HUDEP-2 (cell line): ENCODE results near the gene LGALS9.

Source experiments
- DNase-seq, 76 experiments: peaks; one replicate each; lab custom pipeline; 2025; ENCODE audit not compliant: unreplicated experiment in 76 of 76; lab: John Stamatoyannopoulos, UW

LGALS9 gene

DNA sequence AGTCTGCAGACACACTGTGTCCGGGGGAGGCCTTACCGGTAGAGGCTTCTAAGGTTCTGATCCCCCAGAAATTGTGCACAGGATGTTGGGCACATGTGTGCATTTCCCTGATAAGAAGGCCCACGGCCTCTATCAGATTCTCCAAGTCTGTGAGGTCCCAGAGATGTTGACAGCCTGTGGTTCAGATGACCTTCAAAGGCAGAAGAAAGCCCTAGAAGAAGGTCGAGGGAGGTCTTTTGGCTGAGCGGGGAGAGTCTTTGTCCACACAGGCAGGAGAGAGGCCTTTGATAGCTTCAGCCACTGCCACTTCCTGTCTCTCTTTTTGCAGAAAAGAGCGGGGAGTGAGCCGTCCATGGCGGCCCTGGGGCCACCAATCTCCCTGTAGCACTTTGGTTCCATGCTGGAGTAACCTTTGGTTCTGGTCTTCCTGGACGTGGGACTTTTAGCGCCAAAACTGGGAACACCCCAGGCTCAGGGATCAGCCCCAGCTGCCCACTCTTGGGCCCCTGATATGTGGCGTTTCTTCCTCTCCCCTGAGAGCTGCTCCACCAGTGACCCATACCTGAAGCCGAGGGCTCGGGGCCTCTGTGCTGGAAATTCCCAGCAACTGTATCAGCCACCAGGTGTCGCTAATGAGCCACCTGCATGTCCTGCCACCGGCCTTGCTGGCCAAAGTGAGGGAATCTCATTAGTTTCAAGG lies 28.1 kb upstream of the LGALS9 start:
- peak; percentile 23 to 94 (median 82) for DNase-seq

- no peak for DNase-seq
These were observed 27.6 kb upstream of the LGALS9 start for GRCh38 chr17:27603421-27603770.

GRCh38 chr17:27603880-27604794 lies 26.9 kb upstream of the LGALS9 start:
- peak in 53 of 76 experiments; percentile 10 to 70 (median 37) for DNase-seq

- DNase-seq = no peak
These were observed 25.6 kb upstream of the LGALS9 start for GRCh38 chr17:27605409-27605808.

- no peak for DNase-seq
These were observed 23.4 kb upstream of the LGALS9 start for GRCh38 chr17:27607521-27608091.

DNA sequence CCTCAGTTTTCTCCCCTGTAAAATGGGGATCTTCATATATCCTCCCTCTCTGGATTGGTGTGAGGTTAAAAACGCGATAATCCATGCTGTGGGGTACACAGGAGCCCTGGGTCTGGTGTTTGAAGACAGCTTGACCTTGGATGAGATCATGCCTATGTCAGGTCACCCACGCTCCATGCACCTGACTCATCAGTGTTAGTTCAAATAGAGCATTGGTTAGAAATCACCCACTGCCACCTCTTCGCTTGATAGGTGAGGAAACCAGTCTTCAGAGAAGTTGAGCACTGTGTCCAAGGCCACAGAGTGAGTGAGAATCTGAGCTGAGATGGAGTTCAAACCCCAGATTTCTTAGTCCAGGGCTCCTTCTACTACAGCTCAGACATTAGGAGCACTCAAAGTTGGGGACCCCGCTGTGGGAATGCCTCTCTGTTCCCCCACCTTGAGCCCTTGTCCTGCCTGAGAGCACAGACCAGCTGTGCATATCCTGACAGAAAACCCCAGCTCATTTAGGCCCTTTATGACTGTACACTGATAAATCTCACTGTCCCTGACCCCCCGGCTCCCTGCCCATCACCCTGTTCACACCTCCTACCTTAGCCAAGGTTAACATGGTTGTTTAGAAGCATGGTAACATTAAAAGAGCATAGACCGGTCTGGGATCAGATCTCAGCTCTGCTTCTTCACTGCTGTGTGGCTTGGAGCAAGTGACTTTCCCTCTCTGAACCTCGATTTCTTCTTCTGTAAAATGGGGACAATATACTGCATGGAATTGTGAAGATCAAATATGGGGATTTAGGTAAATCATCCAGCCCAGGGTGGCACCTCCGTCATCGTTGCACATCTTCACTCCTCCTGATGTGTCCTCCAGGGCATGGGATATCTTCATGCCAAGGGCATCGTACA lies 22.4 kb upstream of the LGALS9 start:
- DNase-seq = no peak

- peak in 44 of 76 experiments; percentile 7 to 66 (median 39) for DNase-seq
These were observed 21.2 kb upstream of the LGALS9 start for GRCh38 chr17:27609611-27610303.

GRCh38 chr17:27610304-27610677 lies 20.7 kb upstream of the LGALS9 start:
- DNase-seq = peak in 1 of 76 experiments; percentile 8

DNA sequence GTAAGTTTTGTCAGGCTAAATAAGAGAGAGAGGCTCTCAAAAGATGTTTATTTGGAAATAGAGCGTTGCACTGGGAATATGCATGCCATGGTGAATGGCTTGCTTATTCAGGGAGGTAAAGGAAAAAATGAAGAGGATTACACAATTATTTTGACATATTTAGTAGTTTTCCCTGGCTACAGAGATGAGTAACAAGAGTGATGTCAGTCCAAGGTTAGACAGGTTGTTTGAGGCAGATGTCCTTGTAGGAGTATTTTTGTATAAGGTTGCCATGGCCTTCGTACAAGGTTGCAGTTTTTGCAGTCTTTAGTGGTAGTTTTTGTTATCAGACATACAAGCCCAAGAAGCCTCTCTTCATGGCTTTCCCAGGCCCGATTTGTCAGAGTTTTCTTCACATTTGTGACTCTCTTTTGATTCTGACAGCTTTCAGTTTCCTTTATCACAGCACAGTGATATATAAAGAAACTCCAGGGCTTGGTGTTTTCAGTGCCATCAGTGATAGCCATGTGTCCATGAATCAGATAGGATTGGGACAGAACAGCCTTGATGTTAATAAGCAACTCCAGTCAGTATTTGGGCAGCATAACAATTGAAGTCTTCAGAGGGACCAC lies 18.7 kb upstream of the LGALS9 start:
- DNase-seq = no peak

GRCh38 chr17:27613433-27613832 lies 17.6 kb upstream of the LGALS9 start:
- peak in 50 of 76 experiments; percentile 9 to 83 (median 44) for DNase-seq

GRCh38 chr17:27615121-27615520 lies 15.9 kb upstream of the LGALS9 start:
- DNase-seq = no peak

DNA sequence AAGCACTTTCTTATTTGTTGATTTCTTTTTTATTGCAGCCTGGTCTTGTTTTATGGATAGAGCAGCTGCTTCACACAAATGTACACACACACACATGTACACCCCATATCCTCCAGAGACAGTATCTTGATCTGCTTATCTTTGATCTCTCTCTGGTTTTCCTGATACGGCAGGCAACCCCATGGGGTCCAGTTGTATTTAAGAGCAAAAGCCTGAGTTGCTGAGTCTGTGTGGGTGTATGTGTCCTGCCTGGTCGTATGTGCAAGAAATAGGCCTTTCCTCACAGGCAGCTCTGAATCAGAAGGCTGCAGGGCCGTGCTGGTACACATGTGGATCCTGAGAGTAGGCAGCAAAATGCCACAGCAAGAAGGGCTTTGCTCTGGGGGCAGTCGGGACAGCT lies 14.6 kb upstream of the LGALS9 start:
- peak in 10 of 76 experiments; percentile 7 to 63 (median 22) for DNase-seq

DNA sequence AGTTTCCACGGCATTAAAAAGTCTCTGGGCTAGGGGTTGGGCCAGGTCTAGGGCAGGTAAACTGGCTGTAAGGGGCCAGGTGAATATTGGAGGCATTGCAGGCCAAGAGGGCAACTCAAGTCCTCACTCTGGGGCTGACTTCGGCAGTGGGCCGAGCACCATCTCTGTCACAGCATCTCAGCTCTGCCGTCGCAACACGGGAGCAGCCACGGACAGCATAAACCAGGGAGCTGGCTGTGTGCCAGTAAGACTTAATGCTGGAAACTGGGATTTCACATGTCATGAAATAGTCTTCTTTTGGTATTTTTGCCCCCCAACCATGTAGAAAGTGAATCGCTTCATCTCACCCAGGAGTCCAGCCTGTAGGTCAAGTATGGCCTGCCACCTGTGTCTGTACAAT lies 12.6 kb upstream of the LGALS9 start:
- DNase-seq = no peak

GRCh38 chr17:27620721-27621120 lies 10.3 kb upstream of the LGALS9 start:
- DNase-seq = no peak

- DNase-seq = no peak
These were observed 9.5 kb upstream of the LGALS9 start for GRCh38 chr17:27621536-27621935.

- no peak for DNase-seq
These were observed 8.9 kb upstream of the LGALS9 start for GRCh38 chr17:27621942-27622559.

- DNase-seq = no peak
These were observed 8.0 kb upstream of the LGALS9 start for GRCh38 chr17:27622986-27623385.

GRCh38 chr17:27623614-27624013 lies 7.4 kb upstream of the LGALS9 start:
- DNase-seq = no peak

GRCh38 chr17:27624539-27624938 lies 6.4 kb upstream of the LGALS9 start:
- DNase-seq = no peak
